ENCODE measurements around the gene QPCTL.

QPCTL gene

GRCh38 chr19:45692187-45693105 is at the start of gene QPCTL:
Gene QPCTL, plus strand, starts transcription at chr19:45692666. Its CDS starts 38 bp downstream, at chr19:45692704.
- peak; percentile 92 to 97 for DNase-seq (ENCODE audit: low read depth in 2 of 2)

GRCh38 chr19:45643024-45643926 is 49.2 kb upstream of the QPCTL start:
- peak; percentile 77 to 84 for DNase-seq (ENCODE audit: low read depth in 2 of 2)

GRCh38 chr19:45643927-45644771 is 48.3 kb upstream of the QPCTL start:
- no peak for DNase-seq (ENCODE audit: low read depth in 2 of 2)

GRCh38 chr19:45645068-45645630 is 47.3 kb upstream of the QPCTL start:
- no peak for DNase-seq (ENCODE audit: low read depth in 2 of 2)

- DNase-seq (ENCODE audit: low read depth in 2 of 2) = peak; percentile 37 to 57
Observed at GRCh38 chr19:45645631-45646344, 46.7 kb upstream of the QPCTL start.

- DNase-seq (ENCODE audit: low read depth in 2 of 2) = no peak
Observed at GRCh38 chr19:45646345-45646698, 46.1 kb upstream of the QPCTL start.

- DNase-seq (ENCODE audit: low read depth in 2 of 2) = no peak
Observed at GRCh38 chr19:45650722-45651121, 41.7 kb upstream of the QPCTL start.

GRCh38 chr19:45653634-45654033 is 38.8 kb upstream of the QPCTL start:
- DNase-seq (ENCODE audit: low read depth in 2 of 2) = no peak

GRCh38 chr19:45655073-45655472 is 37.4 kb upstream of the QPCTL start:
- DNase-seq (ENCODE audit: low read depth in 2 of 2) = no peak

GRCh38 chr19:45657520-45658167 is 34.8 kb upstream of the QPCTL start:
- DNase-seq (ENCODE audit: low read depth in 2 of 2) = no peak

- DNase-seq (ENCODE audit: low read depth in 2 of 2) = no peak
Observed at GRCh38 chr19:45659096-45659729, 33.3 kb upstream of the QPCTL start.

- no peak for DNase-seq (ENCODE audit: low read depth in 2 of 2)
Observed at GRCh38 chr19:45660636-45661035, 31.8 kb upstream of the QPCTL start.

- DNase-seq (ENCODE audit: low read depth in 2 of 2) = no peak
Observed at GRCh38 chr19:45663800-45664199, 28.7 kb upstream of the QPCTL start.

GRCh38 chr19:45664575-45664974 is 27.9 kb upstream of the QPCTL start:
- no peak for DNase-seq (ENCODE audit: low read depth in 2 of 2)

GRCh38 chr19:45667620-45668341 is 24.7 kb upstream of the QPCTL start, which contains the start of gene GIPR:
Gene GIPR, plus strand, starts transcription at chr19:45668221. Its CDS starts 1,300 bp downstream, at chr19:45669521.
- DNase-seq (ENCODE audit: low read depth in 2 of 2) = peak; percentile 26 to 30

- peak in 1 of 2 donors; percentile 30 for DNase-seq (ENCODE audit: low read depth in 2 of 2)
Observed at GRCh38 chr19:45668342-45668871, 24.1 kb upstream of the QPCTL start.

GRCh38 chr19:45670670-45671453 is 21.6 kb upstream of the QPCTL start:
- no peak for DNase-seq (ENCODE audit: low read depth in 2 of 2)

GRCh38 chr19:45674946-45675345 is 17.5 kb upstream of the QPCTL start:
- no peak for DNase-seq (ENCODE audit: low read depth in 2 of 2)

All from stimulated activated CD8-positive, alpha-beta memory T cell treated with anti-CD3 and anti-CD28 coated beads, Interleukin-15, amount 100 ng/mL, for 4 hours (primary cell).